ENCODE measurements around the gene SEMA4D.

SEMA4D gene, protein sequence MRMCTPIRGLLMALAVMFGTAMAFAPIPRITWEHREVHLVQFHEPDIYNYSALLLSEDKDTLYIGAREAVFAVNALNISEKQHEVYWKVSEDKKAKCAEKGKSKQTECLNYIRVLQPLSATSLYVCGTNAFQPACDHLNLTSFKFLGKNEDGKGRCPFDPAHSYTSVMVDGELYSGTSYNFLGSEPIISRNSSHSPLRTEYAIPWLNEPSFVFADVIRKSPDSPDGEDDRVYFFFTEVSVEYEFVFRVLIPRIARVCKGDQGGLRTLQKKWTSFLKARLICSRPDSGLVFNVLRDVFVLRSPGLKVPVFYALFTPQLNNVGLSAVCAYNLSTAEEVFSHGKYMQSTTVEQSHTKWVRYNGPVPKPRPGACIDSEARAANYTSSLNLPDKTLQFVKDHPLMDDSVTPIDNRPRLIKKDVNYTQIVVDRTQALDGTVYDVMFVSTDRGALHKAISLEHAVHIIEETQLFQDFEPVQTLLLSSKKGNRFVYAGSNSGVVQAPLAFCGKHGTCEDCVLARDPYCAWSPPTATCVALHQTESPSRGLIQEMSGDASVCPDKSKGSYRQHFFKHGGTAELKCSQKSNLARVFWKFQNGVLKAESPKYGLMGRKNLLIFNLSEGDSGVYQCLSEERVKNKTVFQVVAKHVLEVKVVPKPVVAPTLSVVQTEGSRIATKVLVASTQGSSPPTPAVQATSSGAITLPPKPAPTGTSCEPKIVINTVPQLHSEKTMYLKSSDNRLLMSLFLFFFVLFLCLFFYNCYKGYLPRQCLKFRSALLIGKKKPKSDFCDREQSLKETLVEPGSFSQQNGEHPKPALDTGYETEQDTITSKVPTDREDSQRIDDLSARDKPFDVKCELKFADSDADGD

DNA sequence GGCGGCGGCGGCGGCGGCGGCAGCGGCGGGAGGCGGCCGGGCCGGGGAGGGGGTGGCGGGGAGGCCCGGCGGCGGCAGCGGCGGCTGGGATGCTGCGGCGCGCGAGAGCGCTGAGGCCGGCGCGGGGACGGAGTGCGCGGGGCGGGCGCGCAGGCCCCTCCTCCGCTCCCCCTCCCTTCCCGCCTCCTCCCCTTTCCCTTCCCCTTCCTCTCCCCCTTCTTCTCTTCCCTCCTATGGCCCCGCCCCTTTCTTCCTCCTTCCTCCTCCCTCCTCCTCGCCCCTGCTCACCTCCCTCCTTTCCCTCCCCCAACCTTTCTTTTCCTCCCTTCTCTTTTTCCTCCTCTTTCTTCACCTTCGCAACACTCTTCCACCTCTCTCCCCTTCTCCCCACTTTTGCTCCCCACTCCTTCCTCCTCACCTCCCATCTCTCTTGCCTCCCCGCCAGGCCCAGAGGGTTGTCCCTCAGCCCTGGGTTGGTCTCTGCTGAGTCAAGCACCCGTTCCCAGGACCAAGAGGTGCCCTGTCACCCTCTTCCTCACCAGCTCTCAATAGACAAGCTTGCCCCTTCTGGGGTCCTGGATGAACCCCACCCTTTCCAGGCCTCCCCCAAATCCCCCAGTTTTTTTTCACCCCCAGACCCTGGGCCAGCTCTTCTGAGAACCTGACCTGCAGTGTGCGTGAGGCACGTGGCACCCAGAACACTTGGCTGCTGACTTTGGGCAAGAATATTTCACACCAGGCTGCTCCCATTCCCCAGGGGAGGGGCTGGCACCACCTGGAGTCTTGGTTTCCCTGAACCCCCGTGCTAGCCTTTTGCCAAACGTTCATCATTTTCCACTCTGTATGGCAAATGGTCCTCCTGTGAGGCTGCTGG is at the start of gene SEMA4D:
Gene SEMA4D (minus strand): TSS at position 136 of the 874 bp plus-strand sequence. CDS start 92,657 bp downstream, outside the sequence.
- DNase-seq (ENCODE audit: low spot score), result peak; percentile 54

DNA sequence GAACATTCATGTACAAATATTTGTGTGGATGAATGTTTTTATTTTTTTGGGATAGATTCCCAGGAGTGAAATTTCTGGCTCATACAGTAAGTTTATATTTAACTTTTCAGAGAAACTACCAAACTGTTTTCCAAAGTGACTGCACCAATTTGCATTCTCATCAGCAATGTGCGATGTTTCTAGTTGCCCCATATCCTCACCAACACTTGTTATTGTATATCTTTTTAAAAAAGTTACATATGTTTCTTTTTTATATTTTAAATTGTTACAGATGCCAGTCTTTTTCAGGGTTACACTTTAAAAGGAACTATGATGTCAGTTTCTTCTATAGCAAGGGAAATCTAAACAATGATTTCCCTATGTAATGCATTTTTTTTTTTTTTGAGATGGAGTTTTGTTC is 49.1 kb upstream of the SEMA4D start:
- DNase-seq (ENCODE audit: low spot score), result no peak

DNA sequence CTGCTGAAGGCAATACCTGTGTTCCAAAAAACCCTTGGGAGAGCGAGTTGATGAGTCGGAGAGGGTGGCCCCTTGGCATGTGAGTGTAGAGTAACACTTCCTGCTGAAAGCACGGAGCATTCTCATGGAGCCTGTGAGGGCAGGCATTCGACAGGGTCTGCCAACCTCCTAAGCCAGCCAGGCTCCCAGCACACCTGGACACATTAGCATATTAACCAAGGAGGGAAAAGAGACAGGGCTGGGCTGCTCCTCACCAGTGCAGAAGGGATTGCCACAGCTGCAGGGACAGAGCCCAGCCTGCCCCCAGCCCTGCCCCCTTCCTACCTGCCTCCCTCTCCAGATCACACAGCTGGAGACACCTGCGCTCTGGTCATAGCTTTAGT is 46.4 kb upstream of the SEMA4D start:
- DNase-seq (ENCODE audit: low spot score), result no peak

DNA sequence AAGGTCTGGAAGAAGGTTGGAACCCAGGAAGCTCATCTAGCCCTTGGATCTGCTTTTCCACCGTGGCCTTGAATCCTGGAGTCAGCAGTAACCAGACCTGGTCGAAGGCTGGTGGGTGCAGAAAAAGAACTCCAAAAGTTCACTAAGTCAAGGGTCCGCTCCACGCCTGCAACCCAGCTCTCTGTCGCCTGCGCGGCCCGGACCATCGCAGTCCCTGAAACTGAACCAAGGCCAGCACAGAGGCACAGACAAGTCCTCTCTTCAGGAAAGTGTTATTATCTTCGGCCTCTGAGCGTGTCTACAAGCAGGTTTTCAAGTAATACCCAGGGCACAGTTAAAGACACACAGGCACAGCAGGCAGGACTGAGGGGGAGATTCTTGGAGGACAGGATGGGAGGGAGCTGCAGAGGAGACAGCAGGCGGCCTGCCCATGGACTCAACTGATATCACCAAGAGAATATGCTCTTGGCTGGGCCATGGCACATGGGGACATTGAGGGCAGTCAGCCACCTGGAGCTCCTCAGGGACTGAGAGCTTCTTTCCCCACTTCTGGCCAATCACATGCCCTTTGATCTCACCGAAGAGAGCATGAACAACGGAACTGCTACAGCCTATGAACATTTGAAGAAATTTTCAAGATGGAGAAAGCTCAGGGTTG is 45.8 kb upstream of the SEMA4D start:
- no peak for DNase-seq (ENCODE audit: low spot score)

DNA sequence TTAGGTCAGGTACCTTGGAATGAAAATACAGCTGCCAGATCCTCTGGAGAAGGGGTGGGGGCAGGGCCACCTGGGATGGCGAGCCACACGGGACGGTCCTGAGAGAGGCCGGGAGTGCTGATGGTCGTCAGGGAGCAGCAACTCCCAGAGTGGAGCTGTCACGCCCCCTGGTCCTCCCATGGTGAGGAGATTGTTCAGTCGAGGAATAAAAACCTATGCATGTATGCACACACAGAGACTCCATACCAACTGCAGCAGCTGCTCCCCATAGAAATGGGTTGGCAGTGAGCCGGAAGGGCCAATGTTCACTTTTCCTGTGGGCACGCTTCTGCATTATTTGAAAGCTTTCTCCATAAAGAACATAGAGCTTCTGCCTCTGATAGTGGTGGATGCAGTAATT is 45.2 kb upstream of the SEMA4D start:
- no peak for DNase-seq (ENCODE audit: low spot score)

DNA sequence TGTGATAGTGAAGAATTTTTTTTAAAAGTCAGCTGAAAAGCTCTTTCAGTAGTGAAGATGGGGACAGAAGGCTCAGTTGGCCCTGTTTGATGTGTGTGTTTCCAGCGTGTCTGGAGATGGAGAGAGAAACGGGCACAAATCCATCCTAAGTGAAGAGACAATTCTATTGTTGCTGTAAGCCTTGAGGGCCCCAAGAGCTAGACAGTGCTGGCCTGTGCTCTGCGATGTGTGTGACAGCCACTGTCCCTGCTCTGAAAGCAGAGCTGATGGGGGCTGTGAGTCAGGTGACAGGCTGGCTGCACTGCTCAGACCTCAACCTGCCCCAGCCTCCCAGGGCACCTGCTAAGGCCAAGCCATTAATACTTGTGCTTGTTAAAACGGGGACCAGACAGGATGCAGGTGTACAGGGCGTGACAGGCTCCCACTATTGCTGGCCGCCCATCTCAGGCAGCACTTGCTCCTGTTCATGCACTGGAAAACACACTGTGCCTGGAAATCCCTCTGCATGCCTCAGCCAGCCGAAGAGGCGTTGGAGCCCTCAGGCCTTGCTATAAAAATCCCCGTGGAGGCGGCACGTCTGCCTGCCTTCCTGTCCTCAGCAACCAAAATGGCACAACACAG is 44.6 kb upstream of the SEMA4D start:
- no peak for DNase-seq (ENCODE audit: low spot score)

DNA sequence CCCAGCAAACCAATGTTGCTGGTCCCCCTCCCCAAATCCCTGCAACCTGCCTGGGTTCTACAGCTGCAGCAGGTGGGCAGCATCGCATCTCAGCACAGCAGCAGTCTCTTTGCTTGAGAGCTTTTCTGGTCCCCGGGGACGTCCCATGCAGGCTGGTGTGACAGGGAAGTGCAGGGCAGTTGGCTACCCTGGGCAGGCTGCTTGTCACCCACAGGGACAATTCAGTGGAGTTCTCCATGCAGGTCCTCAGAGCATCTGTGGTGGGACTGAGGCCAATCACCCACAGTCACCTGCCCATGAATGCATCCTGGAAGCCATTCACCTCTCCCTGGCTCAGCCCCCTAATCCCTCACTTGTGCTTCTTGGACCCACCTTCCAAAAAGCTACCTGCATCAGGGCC is 43.9 kb upstream of the SEMA4D start:
- DNase-seq (ENCODE audit: low spot score), result no peak

DNA sequence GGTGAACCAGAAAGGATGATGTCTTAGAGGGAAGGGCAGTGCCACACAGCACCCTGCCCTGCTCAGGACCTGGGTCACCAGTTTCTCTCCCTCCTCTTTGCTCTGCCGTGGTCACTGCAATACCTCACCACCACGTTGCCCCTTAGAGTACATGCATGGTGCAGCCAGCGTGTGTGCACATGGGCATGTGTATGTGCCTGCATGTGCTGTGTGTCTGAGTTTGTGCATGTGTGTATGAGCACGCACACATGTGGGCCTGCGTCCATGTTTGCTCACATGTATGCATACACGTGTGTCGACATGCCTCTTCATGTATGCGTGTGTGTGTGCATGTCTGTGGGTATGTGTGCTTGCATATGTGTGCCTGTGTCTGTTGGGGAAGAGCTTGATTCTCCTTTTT is 41.5 kb upstream of the SEMA4D start:
- DNase-seq (ENCODE audit: low spot score), result no peak

DNA sequence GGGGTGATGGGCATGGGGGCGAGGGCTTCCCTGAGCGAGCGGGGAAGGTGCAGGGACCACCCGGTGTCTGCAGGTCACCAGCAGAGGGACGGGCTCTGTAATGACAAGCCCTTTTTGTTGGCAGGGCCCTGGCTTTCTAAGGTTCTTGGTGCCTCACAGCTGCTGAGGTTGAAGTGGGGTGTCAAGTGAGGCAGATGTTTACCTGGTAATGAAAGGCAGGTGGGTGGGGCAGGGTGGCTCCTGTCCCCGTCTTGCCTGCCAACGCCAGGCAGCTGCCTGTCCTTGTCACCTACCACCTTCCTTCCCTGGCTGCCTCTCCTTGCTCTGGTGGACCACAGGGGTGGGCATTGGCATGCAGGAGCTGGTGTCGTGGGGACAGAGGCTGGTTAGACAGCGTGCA is 41.0 kb upstream of the SEMA4D start:
- DNase-seq (ENCODE audit: low spot score), result no peak

DNA sequence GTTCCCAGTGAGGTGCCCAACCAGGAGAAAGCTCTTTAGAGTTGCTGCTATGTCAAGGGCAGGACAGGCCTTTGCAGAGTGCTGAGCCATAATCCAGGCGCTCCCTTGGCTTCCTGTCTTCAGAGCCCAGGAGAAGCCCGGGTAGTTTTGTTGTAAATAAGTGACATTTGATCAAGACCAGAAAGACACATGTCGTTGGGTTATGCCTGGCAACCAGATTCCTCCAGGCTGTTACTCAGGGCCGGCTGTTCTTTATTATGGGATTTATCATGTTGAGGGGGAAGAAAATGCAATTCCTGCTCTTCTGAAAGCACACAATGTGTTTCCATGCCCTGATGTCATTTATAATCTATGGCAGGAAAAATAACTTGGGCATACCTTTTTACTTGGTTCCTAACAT is 39.3 kb upstream of the SEMA4D start:
- DNase-seq (ENCODE audit: low spot score), result no peak

DNA sequence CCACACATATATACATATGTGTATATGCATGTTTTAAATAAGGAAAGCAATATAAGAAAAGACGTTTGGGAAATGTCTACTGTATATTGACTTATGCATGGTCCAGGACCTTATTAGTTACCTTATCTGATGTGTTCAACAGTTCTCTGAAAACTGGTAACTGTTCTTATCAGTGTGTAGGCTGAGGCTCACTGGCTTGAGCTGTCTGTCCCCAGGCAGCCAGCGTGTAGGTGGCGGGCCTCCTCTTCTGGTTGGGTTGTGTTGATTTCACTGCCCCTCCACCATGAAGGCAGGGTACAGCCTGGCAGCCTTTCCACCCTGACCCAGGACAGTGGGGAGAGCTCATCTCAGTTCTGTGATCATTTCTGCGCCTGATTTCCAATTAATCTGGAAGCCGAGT is 38.7 kb upstream of the SEMA4D start:
- no peak for DNase-seq (ENCODE audit: low spot score)

DNA sequence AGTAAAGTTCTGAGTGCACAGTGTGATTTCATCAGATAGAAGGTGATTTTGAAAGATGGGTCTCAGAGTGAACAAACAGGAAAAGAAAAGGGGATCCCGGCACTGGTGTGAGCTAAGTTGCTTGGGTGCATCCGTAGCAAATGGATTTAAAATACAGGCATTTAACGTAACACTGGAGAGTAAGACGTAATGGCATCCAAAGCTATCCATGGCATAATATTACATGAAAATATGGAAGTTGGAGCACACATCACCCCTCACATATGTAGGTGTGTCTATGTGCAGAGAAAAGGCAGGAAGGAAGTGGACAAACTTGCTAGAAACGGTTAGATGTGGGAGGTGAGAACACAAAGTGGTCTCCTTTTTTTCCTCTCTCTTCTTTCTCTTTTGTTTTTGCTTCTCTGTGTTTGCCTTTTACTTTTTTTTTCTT is 38.2 kb upstream of the SEMA4D start:
- no peak for DNase-seq (ENCODE audit: low spot score)

DNA sequence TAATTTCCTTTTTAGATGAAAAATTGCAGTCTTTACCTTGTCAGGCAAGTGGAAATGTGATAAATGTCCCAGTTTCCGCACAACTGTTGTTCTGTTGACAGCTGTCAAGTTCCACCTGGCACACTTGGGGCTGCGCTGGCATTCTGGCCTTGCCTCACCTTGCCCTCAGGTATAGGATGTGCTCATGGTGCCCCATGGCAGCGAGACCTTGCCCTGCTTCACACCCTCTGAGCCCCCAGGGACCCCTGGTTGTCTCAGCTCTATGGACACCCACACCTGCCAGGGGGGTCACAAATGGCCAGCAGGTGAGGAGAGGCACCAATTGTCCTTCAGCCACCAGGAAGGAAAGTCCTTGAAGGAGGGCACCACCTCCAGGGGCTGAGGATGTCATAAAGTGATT is 37.5 kb upstream of the SEMA4D start:
- no peak for DNase-seq (ENCODE audit: low spot score)

DNA sequence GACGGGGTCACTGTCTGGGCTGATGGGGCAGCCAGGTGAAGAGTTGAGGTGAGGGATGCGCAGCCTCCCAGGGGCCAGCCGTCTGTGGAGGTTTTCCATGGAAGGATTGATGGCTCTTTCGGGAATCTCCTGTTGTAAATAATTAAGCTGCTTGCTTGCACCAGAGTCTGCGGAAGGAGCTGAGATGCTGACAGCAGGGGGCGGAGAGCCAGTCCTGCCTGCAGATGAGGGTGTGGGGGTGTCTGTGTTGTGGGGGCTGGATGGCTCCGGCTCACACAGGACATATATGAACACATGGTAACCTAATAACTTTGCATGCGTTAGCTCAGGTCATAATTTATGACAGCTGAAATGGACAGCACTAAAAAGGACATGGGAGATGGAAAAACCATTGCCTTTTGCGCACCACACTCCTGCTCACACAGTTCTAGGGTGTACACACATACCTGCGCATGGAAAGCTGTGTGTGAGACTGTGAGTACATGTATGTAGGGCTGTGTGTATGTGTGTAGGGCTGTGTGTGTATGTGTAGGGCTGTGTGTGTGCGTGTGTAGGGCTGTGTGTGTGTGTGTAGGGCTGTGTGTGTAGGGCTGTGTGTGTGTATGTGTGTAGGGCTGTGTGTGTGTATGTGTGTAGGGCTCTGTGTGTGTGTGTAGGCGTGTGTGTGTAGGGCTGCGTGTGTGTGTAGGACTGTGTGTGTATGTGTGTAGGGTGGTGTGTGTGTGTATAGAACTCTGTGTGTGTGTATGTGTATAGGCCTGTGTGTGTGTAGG is 36.8 kb upstream of the SEMA4D start:
- no peak for DNase-seq (ENCODE audit: low spot score)

DNA sequence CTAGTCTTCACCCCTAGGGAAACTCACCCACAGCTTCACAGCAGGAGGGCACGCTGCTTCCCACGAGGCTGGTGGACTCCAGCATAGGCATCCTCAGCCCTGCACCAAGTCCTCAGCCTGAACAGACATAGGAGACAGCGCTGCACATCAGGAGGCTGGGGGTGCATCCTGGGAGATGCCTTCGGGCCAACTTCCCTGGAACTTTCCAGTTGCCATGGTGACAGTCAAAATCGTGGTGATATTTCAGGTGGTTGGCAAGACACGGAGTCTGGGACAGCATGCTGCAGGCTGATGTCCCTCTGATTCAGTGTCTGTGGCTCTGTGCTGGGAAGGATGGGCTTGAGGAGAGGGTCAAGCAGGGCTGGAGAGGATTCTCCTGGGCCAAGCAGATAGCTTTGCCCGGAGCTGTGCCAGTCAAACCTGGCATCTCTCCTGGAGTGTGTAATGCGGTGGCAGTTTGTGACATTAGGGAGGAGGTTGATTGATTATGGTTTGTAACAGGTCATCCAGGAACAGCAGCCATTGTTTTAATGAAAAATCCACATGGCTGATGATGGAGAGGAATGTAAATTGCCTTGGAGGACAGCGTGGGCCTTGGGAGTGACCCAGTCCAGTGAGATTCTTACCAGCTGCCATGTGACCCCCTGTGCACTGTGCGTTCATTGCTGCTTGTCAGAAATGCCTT is 35.6 kb upstream of the SEMA4D start:
- no peak for DNase-seq (ENCODE audit: low spot score)

DNA sequence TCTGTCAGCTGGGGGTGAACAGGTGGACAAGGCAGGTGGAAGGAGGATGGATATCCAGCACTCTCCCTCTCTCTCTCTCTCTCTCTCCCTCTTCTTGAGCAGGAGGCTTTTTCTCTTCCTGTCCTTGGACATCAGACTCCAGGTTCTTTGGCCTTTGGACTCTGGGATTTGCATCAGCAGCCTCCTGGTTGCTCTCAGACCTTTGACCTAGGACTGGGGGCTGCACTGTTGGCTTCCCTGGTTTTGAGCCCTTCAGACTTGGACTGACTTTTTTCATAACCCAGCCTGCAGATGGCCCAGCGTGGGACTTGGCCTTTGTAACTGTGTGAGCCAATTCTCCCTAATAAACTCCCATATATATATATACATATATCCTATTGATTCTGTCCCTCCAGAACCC is 35.0 kb upstream of the SEMA4D start:
- no peak for DNase-seq (ENCODE audit: low spot score)

DNA sequence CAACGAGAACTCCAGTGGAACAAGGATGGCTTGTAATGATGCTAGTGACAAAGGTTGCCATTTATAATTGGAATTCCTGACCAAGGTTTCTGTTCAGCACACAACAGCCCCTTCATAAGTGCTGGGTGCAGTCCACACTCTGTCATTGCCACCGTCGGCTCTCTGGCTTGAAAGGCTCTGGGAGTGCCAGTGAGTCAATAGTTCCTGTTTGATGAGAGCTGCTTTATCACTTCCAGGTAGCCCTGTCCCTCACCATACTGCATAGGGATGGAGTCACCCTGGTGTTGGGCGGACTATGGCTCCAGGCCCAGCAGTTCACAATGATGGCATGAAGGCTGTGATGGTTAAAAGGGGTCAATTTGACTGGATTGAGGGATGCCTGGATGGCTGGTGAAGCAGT is 34.6 kb upstream of the SEMA4D start:
- DNase-seq (ENCODE audit: low spot score), result no peak

DNA sequence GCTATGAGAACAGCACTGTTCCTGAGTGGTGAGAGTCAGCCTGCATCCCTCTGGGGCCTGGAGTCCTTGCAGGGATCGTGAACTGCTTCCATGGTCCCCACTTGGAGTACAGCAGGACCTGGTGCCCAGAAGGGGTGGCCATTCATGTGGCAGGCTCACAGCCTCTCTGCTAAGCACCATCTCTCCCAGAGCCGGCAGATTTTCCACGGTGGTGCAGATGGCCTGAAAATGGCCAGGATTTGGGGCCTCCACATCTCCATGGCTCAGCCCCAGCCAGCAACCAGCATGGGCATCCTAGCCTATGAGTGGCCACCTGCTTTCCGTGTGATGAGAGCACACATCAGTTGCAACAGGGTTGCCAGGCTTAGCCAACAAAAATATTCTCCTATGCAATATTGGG is 33.9 kb upstream of the SEMA4D start:
- DNase-seq (ENCODE audit: low spot score), result no peak

DNA sequence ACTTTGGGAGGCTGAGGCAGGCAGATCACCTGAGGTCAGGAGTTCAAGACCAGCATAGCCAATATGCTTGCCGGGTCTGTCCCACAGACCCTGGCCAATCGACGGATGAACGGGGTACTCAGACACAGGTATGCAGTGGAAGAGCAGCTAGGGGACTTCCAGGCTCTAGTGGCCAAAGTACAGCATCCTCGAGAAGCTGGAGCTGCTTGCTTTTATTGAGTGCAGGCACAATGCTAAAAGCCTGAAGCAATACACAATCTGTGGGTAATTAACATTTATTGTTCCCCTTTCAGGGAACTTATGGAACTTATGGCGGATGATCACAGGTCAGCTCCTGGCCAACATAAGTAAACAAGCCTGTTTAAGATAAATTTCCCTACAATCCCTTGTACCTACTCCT is 32.8 kb upstream of the SEMA4D start:
- no peak for DNase-seq (ENCODE audit: low spot score)

Measured in GM03348 (cell line).